Tibial nerve (tissue), 4 donors: ENCODE data around the gene HECW1. TPM values are rescaled to one million over a fixed set of nuclear protein-coding genes. Genes with fewer than 3 reads are reported as not detected.

Experiments
- DNase-seq, 2 donors: peaks; one replicate each; pipeline ENCODE4 v3.0.0-alpha.2; 2019; ENCODE audit warnings: low spot score in 2 of 2
- H3K27ac ChIP-seq, 4 donors: fragments of 200-600 bp; sonication (generic) in 3 of 4; one replicate each; pipeline ENCODE4 v1.5.1; 2017 to 2019; ENCODE audit warnings: mild to moderate bottlenecking in 1 of 4
- H3K27me3 ChIP-seq, 2 donors: fragments of 200-600 bp; sonication (generic) in 1 of 2; one replicate each; pipeline versions ENCODE4 v1.5.1 to v1.6.0; 2017 to 2019
- H3K36me3 ChIP-seq, 3 donors: fragments of 200-600 bp; sonication (generic); one replicate each; pipeline ENCODE4 v1.5.1; 2018 to 2019
- H3K4me1 ChIP-seq, 4 donors: fragments of 200-600 bp; sonication (generic) in 3 of 4; one replicate each; pipeline ENCODE4 v1.5.1; 2017 to 2019
- H3K4me3 ChIP-seq, 4 donors: fragments of 200-600 bp; sonication (generic) in 3 of 4; one replicate each; pipeline ENCODE4 v1.5.1; 2017 to 2019; ENCODE audit warnings: mild to moderate bottlenecking in 1 of 4, moderate library complexity in 1 of 4
- H3K9me3 ChIP-seq, 4 donors: fragments of 200-600 bp; sonication (generic) in 3 of 4; one replicate each; pipeline ENCODE4 v1.5.1; 2017 to 2019
- CTCF ChIP-seq, 5 experiments: fragments of 200-600 bp in 3 of 5; fragments of 450-650 bp in 2 of 5; sonication (generic) in 3 of 5; IDR thresholded peaks; one replicate each; pipeline ENCODE4 v1.5.1; 2016 to 2019; ENCODE audit warnings: antibody characterized with exemption in 5 of 5, mild to moderate bottlenecking in 3 of 5, moderate library complexity in 2 of 5
- EP300 ChIP-seq, 2 donors: sonication (generic); formaldehyde crosslinking; IDR thresholded peaks; one replicate each; pipeline ENCODE4 v1.6.1; 2017; ENCODE audit warnings: antibody characterized with exemption in 2 of 2, mild to moderate bottlenecking in 1 of 2
- POLR2A ChIP-seq, 2 donors: fragments of 450-650 bp; IDR thresholded peaks; one replicate each; pipeline ENCODE4 v1.6.1; 2017; ENCODE audit warnings: antibody characterized with exemption in 2 of 2, mild to moderate bottlenecking in 2 of 2, moderate library complexity in 2 of 2
- WGBS, 2 donors: methylation state at CpG; one replicate each; pipeline ENCODE4 v1.1.5; 2018; 5-methylcytosine and 5-hydroxymethylcytosine counted together
- total RNA-seq, 4 donors: library from RNA; depleted of rRNA; stranded (reverse); fragments of >200 nt; gene quantifications; one replicate each; pipeline ENCODE4 v1.1.0, GENCODE V29; 2016

HECW1 gene
- total RNA-seq, 4 donors from 2014 or later = 3.6 to 10.9 (median 6.5) TPM

DNA sequence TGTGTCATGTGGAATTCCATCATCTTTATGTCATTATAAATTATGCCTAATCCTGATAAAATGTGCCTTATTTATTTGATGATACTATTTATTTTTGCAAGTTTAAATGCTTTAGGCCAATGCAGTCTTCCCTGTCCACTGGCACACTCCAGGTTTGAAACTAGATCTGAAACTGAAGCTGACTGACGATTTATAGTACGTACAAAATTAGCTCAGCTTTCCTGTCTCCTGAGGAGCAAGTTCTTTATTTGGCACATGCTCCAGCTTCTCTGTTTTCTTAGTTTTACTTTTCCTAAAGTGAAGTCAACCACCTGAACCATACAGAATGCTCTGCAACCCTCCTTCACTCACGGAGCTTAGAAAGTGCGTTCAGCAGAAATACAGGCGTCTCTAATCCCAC lies 164.1 kb downstream of the HECW1 start:
- Histone ChIP-seq H3K9me3 (peaks cover 0 to 15% (median 0%) of the 10 kb centered on the region in 4 donors), H3K27ac (no peak overlapping the region), H3K4me1 (no peaks in the 10 kb centered on the region), H3K4me3 (no peak overlapping the region), H3K27me3 (no peaks in the 10 kb centered on the region), H3K36me3 (no peaks in the 10 kb centered on the region)
- DNase-seq = no peak
- 70 to 72% methylated on average over 5 of the region's 5 CpGs for WGBS, 2 donors
- TF ChIP-seq CTCF (IDR thresholded peaks at IDR 0.05) (no peak), EP300 (IDR thresholded peaks at IDR 0.05) (no peak), POLR2A (IDR thresholded peaks at IDR 0.05) (no peak)

DNA sequence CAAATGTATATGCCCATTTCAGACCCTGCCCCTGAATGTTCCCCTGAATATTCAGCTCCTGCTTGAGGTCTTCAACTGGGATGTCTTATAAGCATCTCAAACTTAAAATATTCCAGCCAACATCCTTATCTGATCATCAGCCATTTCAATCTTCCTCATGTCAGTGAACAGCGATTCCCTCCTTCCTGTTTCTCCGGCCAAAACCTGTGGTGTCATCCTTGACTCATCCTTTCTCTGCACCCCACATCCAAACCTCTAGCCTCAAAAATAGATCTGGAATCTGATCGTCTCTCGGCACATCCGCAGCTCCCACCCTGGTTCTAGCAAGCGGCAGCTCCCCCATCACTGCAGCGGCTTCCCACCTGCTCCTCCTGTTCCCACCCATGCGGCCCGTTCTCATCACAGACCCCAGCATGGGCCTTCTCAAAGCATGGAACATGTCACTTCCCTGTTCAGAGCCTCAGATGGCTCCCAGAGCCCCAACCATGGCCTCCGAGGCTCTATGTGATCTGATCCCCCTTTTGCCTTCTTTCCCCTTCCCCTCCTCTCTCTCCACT lies 165.7 kb downstream of the HECW1 start:
- no peak for DNase-seq
- no peaks in the 10 kb centered on the region for H3K4me1 ChIP-seq
- no peaks in the 10 kb centered on the region for H3K36me3 ChIP-seq
- no peaks in the 10 kb centered on the region for H3K27me3 ChIP-seq
- no peak overlapping the region for H3K27ac ChIP-seq
- no peaks in the 10 kb centered on the region for H3K9me3 ChIP-seq
- H3K4me3 ChIP-seq = no peak overlapping the region
- WGBS, 2 donors = 92 to 94% methylated on average over 10 of the region's 10 CpGs
- TF ChIP-seq POLR2A (IDR thresholded peaks at IDR 0.05) (no peak), CTCF (IDR thresholded peaks at IDR 0.05) (no peak), EP300 (IDR thresholded peaks at IDR 0.05) (no peak)

DNA sequence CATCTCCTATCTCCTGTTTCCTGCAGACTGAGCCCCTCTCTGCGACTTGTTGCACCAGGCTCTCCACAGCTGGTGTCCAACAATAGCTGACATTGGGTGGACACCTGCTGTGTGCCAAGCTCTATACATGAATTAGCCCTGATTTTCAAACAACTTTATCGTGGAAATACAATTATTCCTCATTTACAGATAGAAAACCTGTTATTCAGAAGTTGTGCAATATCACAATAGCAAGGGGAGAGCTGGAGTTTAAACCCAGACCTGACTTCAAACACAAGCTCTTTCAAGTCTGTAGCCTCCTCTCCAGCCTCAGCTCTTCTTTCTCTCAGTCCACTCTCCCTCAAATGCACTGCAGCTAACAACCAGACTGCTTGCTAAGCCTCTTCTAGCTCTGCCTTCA lies 168.8 kb downstream of the HECW1 start:
- Histone ChIP-seq H3K4me1 (no peaks in the 10 kb centered on the region), H3K4me3 (no peak overlapping the region), H3K27me3 (no peaks in the 10 kb centered on the region), H3K9me3 (peaks cover 0 to 5% (median 0%) of the 10 kb centered on the region in 4 donors), H3K27ac (no peak overlapping the region), H3K36me3 (no peaks in the 10 kb centered on the region)
- no peak for DNase-seq
- TF ChIP-seq EP300 (IDR thresholded peaks at IDR 0.05) (no peak), CTCF (IDR thresholded peaks at IDR 0.05) (no peak), POLR2A (IDR thresholded peaks at IDR 0.05) (no peak)
- WGBS, 2 donors = 60 to 81% methylated on average over 2 of the region's 2 CpGs

DNA sequence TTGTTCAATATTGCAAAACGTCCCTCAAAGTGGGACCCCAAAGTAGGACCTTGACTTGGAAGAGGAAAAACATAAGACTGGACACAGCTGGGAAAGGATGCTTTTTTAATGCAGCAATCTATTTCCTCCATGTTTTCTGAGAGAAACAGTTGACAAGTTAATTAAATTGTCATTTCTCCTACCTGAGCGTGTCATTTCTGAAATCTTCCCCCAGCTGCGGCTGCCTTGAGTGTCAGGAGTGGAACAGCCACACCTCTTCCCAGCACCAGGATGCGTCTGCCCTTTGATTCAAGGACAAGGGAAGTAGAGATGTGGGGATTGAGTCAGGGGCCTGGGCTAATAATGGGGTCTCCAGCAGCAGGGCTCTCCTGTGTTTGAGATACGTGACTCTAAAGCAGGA lies 171.3 kb downstream of the HECW1 start:
- no peak for TF ChIP-seq EP300 (IDR thresholded peaks at IDR 0.05)
- no peak for TF ChIP-seq POLR2A (IDR thresholded peaks at IDR 0.05)
- no peak for TF ChIP-seq CTCF (IDR thresholded peaks at IDR 0.05)
- Histone ChIP-seq H3K36me3 (no peaks in the 10 kb centered on the region), H3K4me3 (no peak overlapping the region), H3K9me3 (peaks cover 0 to 5% (median 0%) of the 10 kb centered on the region in 4 donors), H3K27ac (no peak overlapping the region), H3K4me1 (no peaks in the 10 kb centered on the region), H3K27me3 (no peaks in the 10 kb centered on the region)
- DNase-seq = no peak
- WGBS, 2 donors = 86 to 90% methylated on average over 5 of the region's 5 CpGs

DNA sequence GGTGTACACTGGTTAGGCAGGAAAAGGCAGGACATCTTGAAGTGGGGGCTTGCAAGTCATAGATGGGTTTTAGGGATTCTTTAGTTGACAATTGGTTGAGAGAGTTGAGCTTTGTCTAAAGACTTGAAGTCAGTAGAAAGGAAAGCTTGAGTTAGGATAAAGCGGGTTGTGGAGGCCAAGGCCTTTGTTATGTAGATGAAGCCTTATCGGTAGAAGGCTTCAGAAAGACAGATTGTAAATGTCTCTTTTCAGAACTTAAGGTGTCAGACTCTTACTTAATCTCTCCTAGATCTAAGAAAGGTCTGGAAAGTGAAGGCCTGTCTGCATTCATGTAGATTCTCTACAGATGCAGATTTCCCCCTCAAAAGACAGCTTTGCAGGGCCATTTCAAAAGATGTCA lies 177.4 kb downstream of the HECW1 start:
- WGBS, 2 donors = 71 to 80% methylated on average over 2 of the region's 2 CpGs
- Histone ChIP-seq H3K9me3 (peaks cover 0 to 16% (median 2%) of the 10 kb centered on the region in 4 donors), H3K36me3 (no peaks in the 10 kb centered on the region), H3K27me3 (no peaks in the 10 kb centered on the region), H3K4me3 (no peak overlapping the region), H3K4me1 (peaks cover 0 to 2% (median 0%) of the 10 kb centered on the region in 4 donors), H3K27ac (no peak overlapping the region)
- no peak for DNase-seq
- TF ChIP-seq CTCF (IDR thresholded peaks at IDR 0.05) = no peak
- no peak for TF ChIP-seq EP300 (IDR thresholded peaks at IDR 0.05)
- no peak for TF ChIP-seq POLR2A (IDR thresholded peaks at IDR 0.05)
